Activated CD4-positive, CD25-positive, alpha-beta regulatory T cell treated with anti-CD3 and anti-CD28 coated beads, Interleukin-2, amount 50 U/mL, for 24 hours (primary cell): ENCODE results near the gene FABP1.

Experiments used
- ATAC-seq, 2 donors: fragments of 150-1000 bp; cut with Tn5 transposase; one replicate each; pipeline ENCODE4 v1.10.0; 2021; ENCODE audit warnings: mild to moderate bottlenecking in 1 of 2, moderate library complexity in 1 of 2

Gene FABP1

DNA sequence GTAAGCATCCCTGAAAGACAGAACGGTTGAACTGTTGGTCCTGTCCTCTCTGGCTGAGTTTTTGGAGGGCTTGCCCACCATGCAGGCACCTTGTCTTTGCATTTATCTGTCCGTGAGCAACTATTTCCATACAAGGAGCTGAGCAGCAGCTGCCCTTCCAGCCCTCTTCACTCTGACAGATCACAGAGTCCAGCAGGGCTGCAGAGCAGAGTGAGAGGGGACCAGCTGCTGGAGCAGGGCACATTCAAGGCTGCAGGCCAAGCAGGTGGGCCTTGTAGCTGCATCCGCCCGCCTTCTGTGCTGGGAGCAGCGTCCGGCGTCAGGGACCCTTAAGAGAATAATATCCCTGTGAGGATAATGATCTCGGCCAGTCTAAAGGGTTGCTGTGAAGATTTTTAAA lies 50.8 kb downstream of the FABP1 start:
- ATAC-seq = no peak

DNA sequence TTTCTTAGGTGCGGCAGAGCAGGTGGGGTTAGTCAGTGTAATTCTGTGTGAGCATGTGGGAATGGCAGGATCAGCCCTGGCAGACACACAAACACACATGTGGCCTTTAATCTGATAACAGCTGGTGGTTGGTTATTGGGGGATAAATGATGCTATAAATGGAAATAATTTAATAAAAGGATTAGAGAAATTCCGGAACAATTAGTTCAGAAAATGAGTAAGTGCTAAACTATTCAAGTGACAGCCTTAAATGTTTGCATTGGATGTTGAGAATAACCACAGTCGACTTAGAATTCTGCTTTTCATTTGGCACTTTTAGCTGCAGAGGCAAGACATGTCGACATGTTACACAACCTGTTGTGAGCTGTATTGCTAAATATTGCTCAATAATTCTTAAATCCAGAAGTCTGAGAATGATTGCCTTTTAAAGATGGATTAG lies 53.0 kb downstream of the FABP1 start:
- no peak for ATAC-seq

DNA sequence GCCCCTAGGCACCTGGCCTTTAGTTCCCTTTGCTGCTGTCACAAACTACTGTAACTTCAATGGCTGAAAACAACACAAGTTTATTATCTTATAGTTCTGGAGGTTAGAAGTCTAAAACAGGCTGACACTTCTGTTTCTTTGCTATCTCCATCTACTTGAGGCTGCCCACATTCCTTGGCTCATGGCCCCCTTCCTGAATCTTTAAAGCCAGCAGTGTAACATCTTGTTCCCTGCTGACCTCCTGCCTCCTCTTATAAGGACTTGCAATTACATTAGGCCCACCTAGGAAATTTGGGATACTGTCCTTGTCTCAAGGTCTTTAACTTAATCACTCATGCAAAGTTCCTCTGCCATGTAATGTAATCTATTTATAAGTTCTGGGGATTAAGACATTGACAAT lies 53.7 kb downstream of the FABP1 start:
- no peak for ATAC-seq
